K562 (cell line): Measurements from ENCODE around the gene LRP1-AS. TPM values are rescaled to one million over a fixed set of nuclear protein-coding genes. Genes with fewer than 3 reads are reported as not detected.

Experiments used
- CBX1 ChIP-seq: sonication (generic); IDR thresholded peaks from 2 replicates; pipeline ENCODE4 v1.6.1; 2016; ENCODE audit warnings: antibody characterized with exemption, low read depth, mild to moderate bottlenecking
- CBX8 ChIP-seq: fragments of 200-600 bp; sonication (generic); IDR thresholded peaks from 2 replicates; pipeline ENCODE4 v1.6.1; 2012; ENCODE audit warnings: borderline replicate concordance, mixed run types, low read depth, mild to moderate bottlenecking, moderate library complexity, mixed read lengths, low read length, control low read depth, inconsistent platforms; ENCODE audit not compliant: poor library complexity, severe bottlenecking; ENCODE audit errors: extremely low read depth
- CEBPG ChIP-seq, 3 experiments: fragments of 200-800 bp in 1 of 3; sonication (Bioruptor generic) in 1 of 3; sonication (generic) in 1 of 3; formaldehyde crosslinking in 1 of 3; IDR thresholded peaks in 2 of 3; conservative IDR thresholded peaks in 1 of 3; 2 replicates each; pipeline versions ENCODE4 v1.6.1 to v1.8.0; 2016 to 2022; ENCODE audit warnings: missing compliant biosample characterization in 2 of 3, missing genetic modification characterization in 2 of 3, mild to moderate bottlenecking in 1 of 3, missing genetic modification reagents in 1 of 3
- CREM ChIP-seq: IDR thresholded peaks from 2 replicates; pipeline ENCODE4 v1.6.1; 2014; ENCODE audit warnings: antibody characterized with exemption, low read depth
- HDGF ChIP-seq: fragments of 450-650 bp; IDR thresholded peaks from 2 replicates; pipeline ENCODE4 v1.6.1; 2016
- HNRNPH1 ChIP-seq: fragments of 200-400 bp; formaldehyde crosslinking; optimal IDR thresholded peaks from 2 replicates; pipeline ENCODE3; 2017; ENCODE audit warnings: low read depth, mild to moderate bottlenecking, low read length, moderate library complexity
- NCOA1 ChIP-seq: fragments of 450-650 bp; IDR thresholded peaks from 2 replicates; pipeline ENCODE4 v1.6.1; 2016; ENCODE audit warnings: low read depth
- NR2F6 ChIP-seq: fragments of 450-650 bp; formaldehyde crosslinking; IDR thresholded peaks from 2 replicates; pipeline ENCODE4 v1.4.0; 2020; ENCODE audit warnings: mild to moderate bottlenecking
- RB1 ChIP-seq: fragments of 450-650 bp; IDR thresholded peaks from 2 replicates; pipeline ENCODE4 v1.6.1; 2017; ENCODE audit warnings: low read depth, mild to moderate bottlenecking
- RBBP5 ChIP-seq: fragments of 200-600 bp; sonication (generic); IDR thresholded peaks from 2 replicates; pipeline ENCODE4 v1.6.1; 2012; ENCODE audit warnings: borderline replicate concordance, mild to moderate bottlenecking, low read length, control low read depth, inconsistent platforms; ENCODE audit not compliant: insufficient read depth, poor library complexity, severe bottlenecking
- SMAD2 ChIP-seq: fragments of 150-350 bp; IDR thresholded peaks from 2 replicates; pipeline ENCODE4 v1.6.1; 2014; ENCODE audit warnings: low read depth, mild to moderate bottlenecking, low read length
- ZBTB12 ChIP-seq: fragments of 250-450 bp; sonication (Bioruptor Pico); IDR thresholded peaks from 2 replicates; pipeline ENCODE4 v1.4.0; 2020
- ZC3H11A ChIP-seq: IDR thresholded peaks from 2 replicates; pipeline ENCODE4 v1.6.1; 2012; ENCODE audit warnings: low read depth, low read length, improper control_type of control experiment
- ZKSCAN1 ChIP-seq: fragments of 150-350 bp; IDR thresholded peaks from 2 replicates; pipeline ENCODE4 v1.6.1; 2016; ENCODE audit warnings: low read depth, low read length
- ZNF124 ChIP-seq: sonication (generic); formaldehyde crosslinking; IDR thresholded peaks from 2 replicates; pipeline ENCODE4 v1.8.1; 2022; ENCODE audit warnings: missing genetic modification reagents
- ZNF311 ChIP-seq: fragments of 250-450 bp; sonication (Bioruptor Pico); IDR thresholded peaks from 2 replicates; pipeline ENCODE4 v1.4.0; 2020; ENCODE audit warnings: mild to moderate bottlenecking, moderate library complexity
- ZNF318 ChIP-seq, 2 experiments: fragments of 450-650 bp; IDR thresholded peaks; 2 replicates each; pipeline ENCODE4 v1.6.1; 2016; ENCODE audit warnings: mild to moderate bottlenecking in 2 of 2, borderline replicate concordance in 1 of 2, low read depth in 1 of 2, moderate library complexity in 1 of 2
- polyA plus RNA-seq, 8 experiments: library from polyadenylated mRNA; depleted of rRNA in 4 of 8; stranded (reverse) in 5 of 8; unstranded in 3 of 8; fragments of >200 nt; fragmentation: Nextera tagmentation in 2 of 8; fragmentation: Illumina TruSeq in 1 of 8; extraction: Ambion mirVana in 2 of 8; extraction: Trizol in 1 of 8; gene quantifications; 2 replicates each; pipeline versions ENCODE4 v1.2.1 to v1.2.3, GENCODE V29; 2011 to 2014; ENCODE audit warnings: inconsistent platforms in 1 of 8, missing spikeins in 1 of 8
- total RNA-seq, 7 experiments: library from RNA; depleted of rRNA in 6 of 7; stranded (reverse); fragments of >200 nt in 6 of 7; fragmentation: Illumina TruSeq in 2 of 7; extraction: Trizol in 2 of 7; gene quantifications; 2 replicates each; pipeline versions ENCODE4 v1.2.1 to v1.2.3, GENCODE V29; 2011 to 2021; ENCODE audit warnings: low replicate concordance in 1 of 7

The LRP1-AS gene
- total and polyA plus RNA-seq, 9 of the 15 experiments (the other 6 are each of a cell fraction or from before 2014, with no cell fraction given), result not detected

DNA sequence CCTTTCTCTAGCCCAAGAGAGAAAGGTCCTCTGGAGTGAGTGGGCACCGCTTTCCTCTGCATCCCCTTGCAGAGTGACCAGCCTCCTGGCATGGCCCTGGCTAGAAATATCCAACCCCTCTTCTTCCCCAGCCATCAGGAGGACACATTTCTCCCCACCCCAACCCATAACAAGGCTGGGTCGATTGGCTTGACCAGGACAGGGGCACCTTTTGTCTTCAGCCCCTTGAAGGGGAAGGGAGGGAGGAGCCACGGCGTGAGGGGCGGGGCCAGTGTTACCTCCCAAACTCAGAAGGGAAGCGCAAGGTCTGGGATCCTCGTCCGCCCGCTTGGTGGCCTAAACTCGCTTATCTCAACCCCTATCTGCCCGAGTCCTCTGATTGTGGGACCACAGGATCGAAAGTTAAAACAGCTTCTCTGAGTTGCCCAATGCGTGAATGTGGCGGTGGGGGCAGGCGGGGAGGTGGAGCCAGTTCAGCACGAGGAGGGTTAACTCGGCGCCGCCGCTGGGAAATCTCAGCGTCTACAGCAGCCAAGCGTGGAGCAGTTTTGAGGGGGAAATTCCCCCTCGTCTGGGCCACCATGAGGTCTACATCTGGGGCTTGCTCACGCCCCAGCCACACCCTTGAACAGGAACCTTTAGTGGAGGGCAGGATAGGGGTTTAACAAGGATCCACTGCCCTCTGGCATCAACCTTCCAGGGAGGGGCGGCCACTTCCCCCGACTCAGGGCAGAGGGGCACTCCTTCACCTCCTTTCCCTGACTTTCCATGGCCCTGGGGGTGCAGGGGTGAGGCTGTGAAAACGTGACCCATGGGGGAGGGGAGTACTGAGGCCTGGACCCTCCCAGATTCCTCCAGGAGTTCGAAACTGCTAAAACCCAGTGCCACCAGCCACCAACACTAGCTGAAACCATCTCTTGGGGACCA lies 37.1 kb downstream of the LRP1-AS start (continued):
- TF ChIP-seq CBX8, result no peak
- no peak for TF ChIP-seq ZNF311 (CRISPR knock-in tag)
- TF ChIP-seq HDGF, result no peak
- no peak for TF ChIP-seq HNRNPH1
- TF ChIP-seq ZNF124, result no peak
- no peak for TF ChIP-seq CEBPG (CRISPR knock-in tag; IDR thresholded peaks at IDR 0.05)
- TF ChIP-seq CEBPG (tag; conservative IDR thresholded peaks at IDR 0.05 in 1 of 2, IDR thresholded peaks at IDR 0.05 in 1 of 2), result peak in 1 of 2 experiments; percentile 64; a peak in 2 of 4 replicates
- TF ChIP-seq RB1, result 0 out of 2 replicates have a peak, but pooled peaks have one; percentile 31
- no peak for TF ChIP-seq ZNF318 (IDR thresholded peaks at IDR 0.05; ENCODE audit: borderline replicate concordance in 1 of 2, low read depth in 1 of 2)
- TF ChIP-seq ZKSCAN1, result no peak
- TF ChIP-seq ZC3H11A, result no peak
- TF ChIP-seq RBBP5, result peak; percentile 33
- no peak for TF ChIP-seq CBX1
- no peak for TF ChIP-seq SMAD2
- no peak for TF ChIP-seq NR2F6 (CRISPR knock-in tag)
- TF ChIP-seq NCOA1, result no peak
- TF ChIP-seq ZBTB12 (CRISPR knock-in tag), result no peak
- no peak for TF ChIP-seq CREM
